Cardiac muscle cell (in vitro differentiated cells and primary cell): ENCODE data around the gene AP1AR. TPM values are rescaled to one million over a fixed set of nuclear protein-coding genes. Genes with fewer than 3 reads are reported as not detected.

Experiments
- DNase-seq, 2 donors: peaks; one replicate each; pipeline versions ENCODE4 v3.0.0 to v3.0.0-alpha.2; 2010 to 2017; ENCODE audit warnings: low read depth in 1 of 2, low spot score in 1 of 2
- H3K27ac ChIP-seq: fragments of 200-600 bp; sonication (generic); 2 replicates; pipeline ENCODE4 v1.5.1; 2016
- H3K27me3 ChIP-seq: fragments of 200-600 bp; sonication (generic); 2 replicates; pipeline ENCODE4 v1.6.0; 2016; ENCODE audit warnings: control low read depth
- H3K36me3 ChIP-seq: fragments of 200-600 bp; sonication (generic); 2 replicates; pipeline ENCODE4 v1.5.1; 2016; ENCODE audit warnings: control low read depth
- H3K4me1 ChIP-seq: fragments of 200-600 bp; sonication (generic); 2 replicates; pipeline ENCODE4 v1.8.1; 2017; ENCODE audit warnings: low read depth, mild to moderate bottlenecking, mixed run types
- H3K4me3 ChIP-seq: fragments of 200-600 bp; sonication (generic); 2 replicates; pipeline ENCODE4 v1.5.1; 2016; ENCODE audit warnings: mild to moderate bottlenecking
- H3K9me3 ChIP-seq: fragments of 200-600 bp; sonication (generic); 2 replicates; pipeline ENCODE4 v1.5.1; 2017; ENCODE audit warnings: low read depth, mild to moderate bottlenecking, control low read depth
- CTCF ChIP-seq: IDR thresholded peaks from 2 replicates; pipeline ENCODE4 v1.5.1; 2012; ENCODE audit warnings: low read depth, mild to moderate bottlenecking, low read length
- polyA plus RNA-seq: library from polyadenylated mRNA; unstranded; fragments of >200 nt; fragmentation: Nextera tagmentation; extraction: Ambion mirVana; gene quantifications from 2 replicates; pipeline ENCODE4 v1.2.1, GENCODE V29; 2016
- total RNA-seq: library from RNA; depleted of rRNA; stranded (reverse); fragments of >200 nt; gene quantifications from 2 replicates; pipeline ENCODE4 v1.2.3, GENCODE V29; 2016

AP1AR gene
- total and polyA plus RNA-seq, 2 experiments from 2014 or later = 21.7 to 28.0 TPM

DNA sequence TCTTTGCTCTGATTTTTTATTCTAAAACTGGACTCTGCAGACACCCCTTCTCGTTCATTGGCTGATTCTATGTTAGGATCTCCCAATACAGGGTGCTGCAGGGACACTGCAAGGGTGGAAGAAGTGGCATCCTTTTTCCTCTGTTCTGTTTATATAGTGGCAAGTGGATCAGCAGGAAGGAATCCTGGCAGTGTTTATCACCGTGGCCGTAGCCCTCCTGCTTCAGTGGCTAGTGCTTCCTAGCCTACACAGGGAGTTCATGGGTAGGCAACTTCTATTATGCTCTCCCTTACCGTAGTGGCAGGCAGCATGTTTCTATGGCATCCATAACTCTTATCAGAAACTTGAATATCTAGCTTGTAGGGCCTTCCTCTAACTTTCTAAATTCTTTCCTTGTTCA, 6.4 kb upstream of the AP1AR start:
- DNase-seq = no peak
- Histone ChIP-seq H3K27ac (no peak overlapping the region), H3K9me3 (no peaks in the 10 kb centered on the region), H3K4me3 (no peak overlapping the region), H3K27me3 (no peaks in the 10 kb centered on the region), H3K36me3 (no peaks in the 10 kb centered on the region), H3K4me1 (no peaks in the 10 kb centered on the region)
- TF ChIP-seq CTCF = no peak

- TF ChIP-seq CTCF = no peak
- Histone ChIP-seq H3K36me3 (no peaks in the 10 kb centered on the region), H3K27ac (peak overlapping the region; percentile 97), H3K4me3 (peak overlapping the region; percentile 73), H3K27me3 (no peaks in the 10 kb centered on the region), H3K4me1 (peaks cover 3% of the 10 kb centered on the region), H3K9me3 (no peaks in the 10 kb centered on the region)
- DNase-seq = peak; percentile 98 to 99
These were observed 458 bp upstream of the AP1AR start for GRCh38 chr4:112230879-112231778.

DNA sequence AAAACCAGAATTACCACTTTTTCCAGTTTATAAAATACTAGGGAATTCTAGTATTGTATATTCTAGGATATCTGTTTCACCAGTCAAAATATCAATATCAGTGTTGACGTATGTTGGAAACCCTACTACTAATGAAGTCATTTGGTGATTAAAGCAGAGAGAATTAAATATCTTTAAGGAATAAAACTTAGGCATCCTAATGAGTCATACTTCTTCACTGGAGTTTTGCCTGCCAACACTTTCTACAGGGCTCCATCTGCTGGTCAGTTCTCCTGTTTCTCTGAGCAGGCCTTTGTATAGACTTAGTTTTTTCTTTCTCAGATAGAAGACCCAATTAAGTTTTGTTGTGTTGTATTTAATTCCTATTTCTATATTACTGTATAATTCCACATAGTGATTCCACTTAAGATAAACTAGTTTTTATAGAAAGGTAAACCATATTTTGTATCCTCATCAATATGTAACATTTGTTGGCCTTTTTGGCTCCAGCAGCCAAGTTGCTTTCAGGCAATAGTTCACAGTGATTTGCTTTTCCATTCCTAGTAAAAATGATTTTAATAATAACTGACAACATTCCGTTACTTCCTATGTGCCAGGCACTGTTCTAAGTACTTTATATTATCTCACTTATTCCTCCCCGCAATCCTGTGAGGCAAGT, 3.5 kb downstream of the AP1AR start:
- H3K27me3 ChIP-seq = no peaks in the 10 kb centered on the region
- peak; percentile 81 for TF ChIP-seq CTCF
- peak; percentile 68 to 89 for DNase-seq
- H3K4me1 ChIP-seq = peaks cover 3% of the 10 kb centered on the region
- no peak overlapping the region for H3K27ac ChIP-seq
- no peak overlapping the region for H3K4me3 ChIP-seq
- no peaks in the 10 kb centered on the region for H3K9me3 ChIP-seq
- H3K36me3 ChIP-seq = no peaks in the 10 kb centered on the region

DNA sequence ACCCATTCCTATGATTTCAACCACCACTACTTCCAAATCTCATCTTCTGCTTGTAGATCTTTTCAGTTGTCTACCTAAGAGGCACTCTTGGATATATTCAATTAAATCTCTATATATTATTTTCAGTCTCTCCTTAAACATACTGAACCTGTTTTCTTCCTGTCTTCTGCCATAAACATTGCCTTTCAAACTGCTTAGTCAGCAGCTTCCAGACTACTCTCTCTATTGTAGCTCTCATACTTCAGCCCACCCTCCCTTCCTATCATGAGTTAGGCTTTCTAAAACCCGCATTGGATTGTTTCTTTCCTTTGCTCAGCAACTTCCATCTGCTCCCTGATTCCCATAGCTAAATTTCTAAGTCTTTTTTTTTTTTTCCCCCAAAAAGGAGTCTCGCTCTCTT, 4.5 kb downstream of the AP1AR start:
- no peaks in the 10 kb centered on the region for H3K9me3 ChIP-seq
- no peaks in the 10 kb centered on the region for H3K27me3 ChIP-seq
- no peak overlapping the region for H3K4me3 ChIP-seq
- H3K4me1 ChIP-seq = peaks cover 3% of the 10 kb centered on the region
- H3K27ac ChIP-seq = no peak overlapping the region
- no peak for TF ChIP-seq CTCF
- H3K36me3 ChIP-seq = no peaks in the 10 kb centered on the region
- DNase-seq = no peak

DNA sequence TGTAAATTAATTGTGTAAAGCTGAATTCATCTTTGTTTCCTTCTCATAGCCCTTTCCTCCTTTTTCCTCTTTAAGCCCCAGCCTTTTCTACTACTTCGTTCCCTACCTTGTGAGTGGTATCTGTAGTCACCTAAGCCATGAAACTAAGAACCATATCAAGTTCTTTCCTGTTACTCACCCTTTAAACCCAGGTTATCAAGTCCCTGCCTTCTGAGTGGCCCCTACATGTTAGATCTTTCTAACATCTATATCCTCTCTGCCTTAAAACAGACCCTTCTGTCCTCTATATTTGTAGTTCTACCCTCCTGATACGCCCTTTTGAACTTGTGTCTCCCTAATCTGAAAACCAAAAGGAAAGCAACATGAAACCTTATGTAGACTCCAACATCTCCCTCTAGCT, 7.2 kb downstream of the AP1AR start:
- H3K4me1 ChIP-seq = peaks cover 3% of the 10 kb centered on the region
- H3K27me3 ChIP-seq = no peaks in the 10 kb centered on the region
- H3K9me3 ChIP-seq = no peaks in the 10 kb centered on the region
- no peak for TF ChIP-seq CTCF
- DNase-seq = no peak
- H3K27ac ChIP-seq = no peak overlapping the region
- H3K36me3 ChIP-seq = no peaks in the 10 kb centered on the region
- no peak overlapping the region for H3K4me3 ChIP-seq
